ENCODE results near the gene MTNR1A.

GRCh38 chr4:186553717-186554116 is 1.6 kb downstream of the MTNR1A start:
- TF ChIP-seq CTCF (IDR thresholded peaks at IDR 0.05): no peak
- TF ChIP-seq EP300 (IDR thresholded peaks at IDR 0.05): no peak
- TF ChIP-seq POLR2A (IDR thresholded peaks at IDR 0.05): no peak

Measured in ovary (tissue), 3 donors.